Kidney (tissue), 14 donors: Measurements from ENCODE around the gene RUSC2. TPM values are rescaled to one million over a fixed set of nuclear protein-coding genes. Genes with fewer than 3 reads are reported as not detected.
"Not testable (repeated sequence)": the region's sequence is repeated elsewhere in the genome, so short reads cannot be mapped to it uniquely, and the experiment has no call there.

Source experiments
- DNase-seq, 5 donors: peaks; one replicate each; pipeline ENCODE4 v3.0.0-alpha.2; 2013 to 2020
- FAIRE-seq: peaks from 2 replicates; lab custom pipeline; 2012; peaks lifted over from hg19 to GRCh38; lab: Jason Lieb, UNC
- H3K27ac ChIP-seq, 2 donors: one replicate each; pipeline ENCODE4 v1.7.0; 2013; ENCODE audit warnings: low read depth in 2 of 2, low read length in 2 of 2, inconsistent platforms in 1 of 2
- H3K27me3 ChIP-seq: one replicate; pipeline ENCODE4 v1.7.1; 2013; ENCODE audit warnings: low read length, inconsistent platforms; ENCODE audit not compliant: control insufficient read depth, insufficient read depth
- H3K36me3 ChIP-seq, 3 donors: one replicate each; pipeline versions ENCODE4 v1.7.0 to v1.7.1; 2013; ENCODE audit warnings: low read length in 3 of 3, control low read depth in 1 of 3, inconsistent platforms in 1 of 3; ENCODE audit not compliant: insufficient read depth in 3 of 3, control insufficient read depth in 2 of 3
- H3K4me1 ChIP-seq, 3 donors: one replicate each; pipeline versions ENCODE4 v1.7.0 to v1.7.1; 2013; ENCODE audit warnings: low read length in 3 of 3, inconsistent platforms in 1 of 3, low read depth in 1 of 3; ENCODE audit not compliant: control insufficient read depth in 2 of 3, insufficient read depth in 2 of 3
- H3K4me3 ChIP-seq, 3 donors: one replicate each; pipeline versions ENCODE4 v1.7.0 to v1.8.1; 2013; ENCODE audit warnings: low read length in 3 of 3, control low read depth in 1 of 3, inconsistent platforms in 1 of 3
- H3K9ac ChIP-seq, 3 donors: one replicate each; pipeline versions ENCODE4 v1.7.0 to v1.7.1; 2013; ENCODE audit warnings: low read length in 3 of 3, control low read depth in 1 of 3, inconsistent platforms in 1 of 3
- H3K9me3 ChIP-seq, 3 donors: one replicate each; pipeline versions ENCODE4 v1.7.0 to v1.7.1; 2013; ENCODE audit warnings: low read length in 3 of 3, control low read depth in 1 of 3, inconsistent platforms in 1 of 3; ENCODE audit not compliant: control insufficient read depth in 2 of 3, insufficient read depth in 1 of 3
- CTCF ChIP-seq: IDR thresholded peaks from 3 replicates; pipeline ENCODE4 v1.5.1; 2012; ENCODE audit warnings: mild to moderate bottlenecking, moderate library complexity, borderline replicate concordance; ENCODE audit not compliant: insufficient read depth; ENCODE audit errors: extremely low read depth
- intact Hi-C: fragments of 100-400 bp; cut with DNase I; formaldehyde crosslinking; loops from one replicate; pipeline ENCODE4 v1.11.1; 2022
- polyA plus RNA-seq: library from polyadenylated mRNA; stranded (reverse); fragments of 350-450 nt; fragmentation: Illumina TruSeq; extraction: RNeasy Lipid Tissue Mini Kit (QIAGEN cat#74804); gene quantifications from one replicate; pipeline ENCODE4 v1.2.3, GENCODE V29; 2014; ENCODE audit warnings: low read depth, low replicate concordance; ENCODE audit not compliant: insufficient read depth
- total RNA-seq: library from RNA; stranded (reverse); fragmentation: NEBNext Ultra II Directional; extraction: Animal tissue kit (Norgen Biotek cat#: 25700); gene quantifications from one replicate; pipeline ENCODE4 v1.2.1, GENCODE V29; 2021
- donor health status: control.
- donor health status: control.
- donor health status: control.
- donor health status: control.
- donor health status: control.
- donor health status: DM: yes; HTN: yes; CAD: no.
- donor health status: Normal renal cell carcinoma (clear cell type).

The RUSC2 gene
- total and polyA plus RNA-seq, 2 donors from 2014 or later, result 13.4 to 27.3 TPM

- FAIRE-seq, result no peak
- H3K36me3 ChIP-seq, result no peaks in the 10 kb centered on the region
- H3K4me3 ChIP-seq, result peak overlapping the region in 1 of 3 donors; percentile 15
- peak overlapping the region in 1 of 2 donors; percentile 71 for H3K27ac ChIP-seq
- no peak for DNase-seq
- no peaks in the 10 kb centered on the region for H3K9me3 ChIP-seq
- TF ChIP-seq CTCF, result no peak
- peaks cover 9 to 65% (median 60%) of the 10 kb centered on the region in 3 donors for H3K4me1 ChIP-seq
- no peak overlapping the region for H3K9ac ChIP-seq
- intact Hi-C loops, result no loop called here
- no peaks in the 10 kb centered on the region for H3K27me3 ChIP-seq
These were observed 32.8 kb downstream of the RUSC2 start for GRCh38 chr9:35522700-35523099.

GRCh38 chr9:35523556-35523955, 33.6 kb downstream of the RUSC2 start:
- H3K36me3 ChIP-seq, H3K27ac ChIP-seq, H3K9ac ChIP-seq, intact Hi-C loops, H3K27me3 ChIP-seq, FAIRE-seq, H3K9me3 ChIP-seq, H3K4me3 ChIP-seq, DNase-seq: not testable (repeated sequence)
- H3K4me1 ChIP-seq, result peaks cover 3 to 56% (median 52%) of the 10 kb centered on the region in 3 donors

- no peaks in the 10 kb centered on the region for H3K9me3 ChIP-seq
- FAIRE-seq, result no peak
- H3K4me3 ChIP-seq, result no peak overlapping the region
- intact Hi-C loops, result no loop called here
- peak overlapping the region; percentile 40 to 51 for H3K27ac ChIP-seq
- no peaks in the 10 kb centered on the region for H3K27me3 ChIP-seq
- no peaks in the 10 kb centered on the region for H3K36me3 ChIP-seq
- H3K4me1 ChIP-seq, result peaks cover 0 to 31% (median 31%) of the 10 kb centered on the region in 3 donors
- H3K9ac ChIP-seq, result no peak overlapping the region
- no peak for DNase-seq
- TF ChIP-seq CTCF, result no peak
These were observed 36.3 kb downstream of the RUSC2 start for GRCh38 chr9:35526087-35526801.

GRCh38 chr9:35529161-35529823, 39.4 kb downstream of the RUSC2 start:
- TF ChIP-seq CTCF, result no peak
- Histone ChIP-seq H3K9ac (no peak overlapping the region), H3K36me3 (no peaks in the 10 kb centered on the region), H3K4me3 (no peak overlapping the region), H3K27ac (peak overlapping the region in 1 of 2 donors; percentile 9), H3K9me3 (no peaks in the 10 kb centered on the region), H3K4me1 (peaks cover 0 to 15% (median 15%) of the 10 kb centered on the region in 3 donors), H3K27me3 (no peaks in the 10 kb centered on the region)
- DNase-seq (no peak), FAIRE-seq (no peak)
- intact Hi-C loops, result no loop called here
